GM18499 (cell line): ENCODE measurements around the gene POLR2E.
"Not testable (repeated sequence)": the region's sequence is repeated elsewhere in the genome, so short reads cannot be mapped to it uniquely, and the experiment has no call there.

Experiments used
- ATAC-seq: cut with Tn5 transposase; IDR thresholded peaks from one replicate; pipeline ENCODE4 v1.9.1; 2021; ENCODE audit warnings: moderate number of reproducible peaks; ENCODE audit not compliant: insufficient read depth, unreplicated experiment

POLR2E gene

DNA sequence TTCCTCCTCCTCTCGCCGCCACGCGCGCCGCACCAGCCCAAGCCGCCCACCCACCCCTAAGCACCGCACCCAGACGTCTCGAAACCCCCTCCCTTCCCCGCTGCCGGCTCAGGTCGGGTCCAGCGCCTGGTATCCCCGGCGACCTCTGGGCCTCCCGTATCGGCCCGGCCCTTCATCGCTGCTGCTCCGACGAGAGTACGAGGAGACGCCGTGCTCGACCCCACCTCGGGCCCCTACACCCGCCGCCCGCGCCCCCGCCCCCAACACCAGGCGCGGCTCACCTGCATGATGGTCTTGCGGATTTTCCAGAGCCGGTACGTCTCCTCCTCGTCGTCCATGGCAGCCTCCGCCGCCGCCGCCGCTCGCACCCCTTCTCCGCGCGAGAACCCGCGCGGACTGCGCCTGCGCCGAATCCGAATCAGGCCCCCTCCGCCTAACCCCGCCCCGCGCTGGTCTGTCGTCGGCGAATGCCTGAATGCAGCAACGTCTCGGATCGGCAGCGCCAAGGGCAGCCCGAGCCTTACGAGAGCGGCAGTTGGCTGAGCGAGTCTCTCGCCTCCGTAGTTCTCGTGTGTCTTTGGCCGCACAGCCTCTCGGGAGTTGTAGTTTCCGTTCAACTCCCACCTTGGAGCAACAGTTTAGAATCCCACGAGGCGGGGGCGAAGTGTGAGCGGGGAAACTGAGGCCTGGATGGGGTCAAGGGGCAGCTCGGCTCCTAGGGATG, at the start of gene POLR2E:
TSS of gene POLR2E (minus strand) at position 398 of the 724 bp plus-strand sequence. CDS start at position 338, 60 bp downstream.
- peak; percentile 63 for ATAC-seq

DNA sequence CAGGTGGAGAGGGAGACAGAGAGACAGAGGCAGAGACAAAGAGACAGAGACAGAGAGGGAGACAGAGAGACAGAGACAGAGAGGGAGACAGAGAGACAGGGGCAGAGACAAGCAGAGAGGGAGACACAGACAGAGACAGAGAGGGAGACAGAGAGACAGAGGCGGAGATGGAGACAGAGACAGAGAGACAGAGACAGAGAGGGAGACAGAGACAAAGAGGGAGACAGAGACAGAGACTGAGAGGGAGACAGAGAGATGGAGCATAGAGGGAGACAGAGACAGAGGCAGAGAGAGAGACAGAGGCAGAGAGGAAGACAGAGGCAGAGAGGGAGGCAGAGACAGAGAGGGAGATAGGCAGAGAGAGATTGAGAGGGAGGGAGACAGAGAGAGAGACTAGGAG, 49.6 kb upstream of the POLR2E start:
- ATAC-seq, result no peak

DNA sequence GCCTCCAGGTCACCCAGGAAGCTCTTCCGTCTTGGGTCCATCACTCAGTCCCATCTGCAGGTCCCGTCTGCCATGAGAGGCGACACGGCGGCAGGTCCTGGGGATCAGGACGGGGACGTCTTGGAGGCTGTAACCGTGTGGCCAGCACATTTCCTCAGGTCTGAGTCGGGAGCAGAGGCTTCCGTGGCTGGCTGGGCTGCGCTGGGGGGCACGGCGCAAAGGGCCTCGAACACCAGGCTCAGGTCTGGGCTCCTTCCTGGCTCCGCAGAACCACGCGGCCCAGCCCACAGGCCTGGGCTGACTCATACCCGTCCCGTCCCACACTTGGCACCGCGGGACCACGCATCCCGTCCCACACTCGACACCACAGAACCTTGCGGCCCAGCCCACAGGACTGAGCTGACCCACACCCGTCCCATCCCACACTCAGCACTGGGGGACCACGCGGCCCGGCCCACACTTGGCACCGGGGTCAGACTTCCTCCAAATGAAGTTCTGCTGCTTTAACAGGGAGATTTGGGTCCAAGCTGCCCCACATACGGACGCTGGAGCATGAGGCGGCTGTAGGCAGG, 48.7 kb upstream of the POLR2E start:
- no peak for ATAC-seq

DNA sequence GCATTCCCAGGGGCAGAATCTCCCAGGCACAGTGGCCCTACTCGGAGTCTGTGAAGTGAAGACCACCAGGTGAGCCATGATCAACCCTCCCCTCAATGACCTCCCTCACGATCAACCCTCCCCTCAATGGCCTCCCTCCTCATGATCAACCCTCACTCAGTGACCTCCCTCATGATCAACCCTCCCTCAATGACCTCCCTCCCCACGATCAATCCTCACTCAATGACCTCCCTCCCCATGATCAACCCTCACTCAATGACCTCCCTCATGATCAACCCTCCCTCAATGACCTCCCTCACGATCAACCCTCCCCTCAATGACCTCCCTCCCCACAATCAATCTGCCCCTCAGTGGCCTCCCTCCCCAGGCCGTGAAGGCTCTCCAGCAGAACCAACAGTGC, 46.8 kb upstream of the POLR2E start:
- no peak for ATAC-seq

GRCh38 chr19:1140272-1141027, 45.3 kb upstream of the POLR2E start:
- ATAC-seq, result no peak

- ATAC-seq, result no peak
Measured at GRCh38 chr19:1139126-1139525, 44.0 kb upstream of the POLR2E start.

DNA sequence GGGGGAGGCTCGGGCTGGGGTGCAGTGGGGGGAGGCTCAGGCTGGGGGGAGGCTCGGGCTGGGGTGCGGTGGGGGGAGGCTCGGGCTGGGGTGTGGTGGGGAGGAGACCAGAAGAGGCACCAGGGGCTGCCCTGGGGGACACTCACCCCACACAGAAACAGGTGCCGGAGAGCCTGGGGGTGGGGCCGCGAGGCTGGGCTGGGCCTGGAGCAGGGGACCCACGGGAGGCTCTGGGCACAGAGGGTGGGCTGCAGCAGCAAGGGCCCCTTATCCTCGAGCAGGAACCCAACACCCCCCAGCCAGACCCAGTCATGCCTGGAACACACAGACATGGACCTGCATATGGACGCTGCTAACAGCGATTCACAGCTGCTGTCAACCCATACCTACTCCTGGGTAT, 42.9 kb upstream of the POLR2E start:
- no peak for ATAC-seq

DNA sequence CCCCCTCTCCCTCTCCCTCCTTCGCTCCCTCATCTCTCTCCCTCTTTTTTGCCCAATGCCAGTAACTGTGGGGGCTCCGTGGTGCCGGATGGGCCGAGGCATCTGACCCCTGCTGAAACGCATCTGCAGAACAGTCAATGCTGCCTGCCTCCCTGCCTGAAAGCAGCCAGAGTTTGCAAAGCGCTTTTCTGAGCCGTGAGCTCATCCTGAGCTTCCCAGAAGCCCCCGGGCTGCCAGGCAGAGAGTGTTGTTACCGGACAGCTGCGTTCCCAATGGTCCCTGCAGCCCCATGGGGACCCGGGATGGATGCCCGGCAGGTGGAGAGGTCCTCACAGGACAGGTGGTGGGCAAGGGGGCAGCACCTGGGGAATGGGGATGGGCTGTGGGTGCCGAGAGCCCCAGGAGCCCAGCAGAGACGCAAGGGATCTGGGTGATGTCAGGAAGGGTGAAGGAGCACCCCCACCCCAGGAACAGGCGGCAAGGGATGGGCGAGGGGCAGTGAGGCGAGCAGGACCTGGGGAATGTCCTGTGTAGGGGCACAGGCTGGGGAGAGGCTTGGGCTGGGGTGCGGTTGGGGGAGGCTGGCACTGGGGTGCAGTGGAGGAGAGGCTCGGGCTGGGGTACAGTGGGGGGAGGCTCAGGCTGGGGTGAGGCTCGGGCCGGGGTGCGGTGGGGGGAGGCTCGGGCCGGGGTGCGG, 41.6 kb upstream of the POLR2E start:
- ATAC-seq, result no peak

- no peak for ATAC-seq
Measured at GRCh38 chr19:1136201-1136600, 41.0 kb upstream of the POLR2E start.

DNA sequence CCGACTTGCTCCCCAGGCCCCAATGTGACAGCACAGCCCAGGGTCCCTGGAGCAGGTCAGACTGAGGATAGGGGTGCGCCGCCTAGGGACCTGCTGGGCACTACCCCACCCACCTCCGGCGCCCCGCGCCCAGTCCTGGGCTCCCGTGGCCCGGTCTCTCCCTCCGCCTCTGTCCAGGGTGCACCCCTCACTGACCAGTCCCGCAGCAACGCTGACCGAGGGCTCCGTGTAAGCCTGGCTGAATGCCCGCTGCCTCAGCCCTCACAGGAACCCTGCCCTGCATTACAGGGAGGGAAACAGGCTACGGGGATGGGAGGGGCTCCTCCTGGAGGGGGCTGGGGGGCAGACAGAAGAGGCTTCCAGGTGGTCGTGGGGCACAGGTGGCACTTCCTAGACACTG, 40.3 kb upstream of the POLR2E start:
- no peak for ATAC-seq

DNA sequence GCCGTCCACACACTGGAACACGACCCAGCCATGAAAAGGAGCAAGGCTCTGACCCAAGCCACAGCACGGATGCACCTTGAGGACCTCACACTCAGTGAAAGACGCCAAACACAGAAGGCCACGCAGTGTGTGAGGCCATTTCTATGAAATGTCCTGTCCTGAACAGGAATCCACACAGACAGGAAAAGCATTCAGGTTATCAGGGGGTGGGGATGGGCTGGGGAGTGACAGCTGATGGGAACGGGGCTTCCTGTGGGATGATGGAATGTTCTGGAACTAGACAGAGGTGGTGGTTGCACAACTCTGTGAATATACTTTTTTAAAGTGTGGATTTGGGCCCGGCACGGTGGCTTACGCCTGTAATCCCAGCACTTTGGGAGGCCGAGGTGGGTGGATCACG, 39.3 kb upstream of the POLR2E start:
- no peak for ATAC-seq

GRCh38 chr19:1133471-1133929, 38.3 kb upstream of the POLR2E start:
- no peak for ATAC-seq

DNA sequence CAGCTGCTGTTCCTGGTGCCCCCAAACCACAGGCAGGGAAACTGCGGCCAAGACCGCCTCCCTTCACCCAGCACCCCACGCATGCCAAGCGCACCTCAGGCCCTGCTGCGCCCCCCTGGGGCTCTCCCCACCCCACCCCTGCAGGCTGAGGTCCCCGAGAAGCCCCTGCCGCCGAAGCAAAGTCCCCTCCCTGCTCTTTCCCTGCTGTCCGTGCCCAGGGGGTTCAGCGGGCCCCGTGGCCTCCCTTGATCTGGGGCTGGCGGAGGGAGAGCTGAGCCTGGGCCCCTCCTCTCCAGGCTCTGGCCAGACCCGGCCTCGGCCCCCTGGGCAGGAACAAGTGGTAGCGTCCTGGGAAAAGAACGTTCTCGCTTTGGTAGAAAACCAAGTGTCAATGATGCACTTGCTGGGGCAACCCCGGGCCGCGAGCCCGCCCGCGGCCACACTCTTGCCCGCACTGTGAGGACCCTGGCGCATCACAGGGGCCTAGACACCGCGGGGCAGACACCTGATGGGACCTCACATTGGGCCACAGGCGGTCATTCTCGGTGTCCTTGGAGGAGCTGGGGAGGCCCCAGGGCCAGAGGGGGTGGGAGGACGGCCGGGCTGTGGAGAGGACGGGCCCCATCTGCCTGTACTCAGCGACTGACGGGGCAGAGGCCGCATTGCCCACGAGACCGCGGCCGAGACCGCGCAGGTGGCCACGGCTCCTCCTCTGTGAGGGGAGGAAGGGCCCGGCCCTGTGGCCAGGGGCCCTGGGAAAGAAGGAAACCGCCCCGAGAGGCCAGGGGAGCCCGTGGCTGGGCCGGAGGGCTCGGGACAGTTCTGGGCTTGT, 37.6 kb upstream of the POLR2E start:
- no peak for ATAC-seq

DNA sequence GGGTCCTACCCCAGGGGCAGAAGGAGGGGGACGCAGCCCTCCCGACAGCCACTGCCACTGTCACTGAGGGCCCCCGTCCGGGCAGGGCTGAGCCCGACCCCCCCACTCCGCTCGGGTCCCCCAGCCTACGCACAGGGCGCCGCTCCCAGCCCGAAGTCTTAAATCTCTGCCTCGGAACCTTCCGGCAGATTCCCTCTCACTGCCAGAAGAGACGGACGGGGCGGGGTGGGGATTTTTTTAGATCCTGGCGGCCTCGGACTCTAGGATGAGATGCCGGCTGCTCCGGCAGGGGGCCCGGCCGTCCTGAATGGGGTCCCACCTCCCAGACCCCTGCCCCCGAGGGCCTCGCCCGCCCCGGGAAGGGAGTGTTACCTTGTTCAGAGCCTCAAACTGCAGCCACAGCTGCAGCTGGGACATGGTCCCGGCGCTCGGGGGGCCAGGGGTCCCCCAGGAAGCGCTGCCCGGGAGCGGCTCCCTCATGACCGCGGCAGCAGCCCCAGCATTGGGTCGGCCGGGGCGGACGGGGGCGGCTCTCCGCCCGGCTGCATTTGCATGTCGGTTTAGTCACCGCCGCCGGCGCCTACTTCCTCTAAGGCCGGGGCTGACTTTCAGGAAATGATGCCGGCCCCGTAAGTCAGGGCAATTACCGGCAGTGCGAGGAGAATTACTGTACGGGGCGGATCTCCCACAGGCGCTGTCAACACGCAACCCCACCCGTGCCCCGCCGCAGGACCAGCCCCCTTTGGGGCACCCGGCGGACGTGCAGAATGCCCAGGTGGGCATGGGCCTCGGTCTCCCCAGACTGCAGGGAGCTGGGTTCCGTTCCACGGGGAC, 36.8 kb upstream of the POLR2E start:
- ATAC-seq, result no peak

DNA sequence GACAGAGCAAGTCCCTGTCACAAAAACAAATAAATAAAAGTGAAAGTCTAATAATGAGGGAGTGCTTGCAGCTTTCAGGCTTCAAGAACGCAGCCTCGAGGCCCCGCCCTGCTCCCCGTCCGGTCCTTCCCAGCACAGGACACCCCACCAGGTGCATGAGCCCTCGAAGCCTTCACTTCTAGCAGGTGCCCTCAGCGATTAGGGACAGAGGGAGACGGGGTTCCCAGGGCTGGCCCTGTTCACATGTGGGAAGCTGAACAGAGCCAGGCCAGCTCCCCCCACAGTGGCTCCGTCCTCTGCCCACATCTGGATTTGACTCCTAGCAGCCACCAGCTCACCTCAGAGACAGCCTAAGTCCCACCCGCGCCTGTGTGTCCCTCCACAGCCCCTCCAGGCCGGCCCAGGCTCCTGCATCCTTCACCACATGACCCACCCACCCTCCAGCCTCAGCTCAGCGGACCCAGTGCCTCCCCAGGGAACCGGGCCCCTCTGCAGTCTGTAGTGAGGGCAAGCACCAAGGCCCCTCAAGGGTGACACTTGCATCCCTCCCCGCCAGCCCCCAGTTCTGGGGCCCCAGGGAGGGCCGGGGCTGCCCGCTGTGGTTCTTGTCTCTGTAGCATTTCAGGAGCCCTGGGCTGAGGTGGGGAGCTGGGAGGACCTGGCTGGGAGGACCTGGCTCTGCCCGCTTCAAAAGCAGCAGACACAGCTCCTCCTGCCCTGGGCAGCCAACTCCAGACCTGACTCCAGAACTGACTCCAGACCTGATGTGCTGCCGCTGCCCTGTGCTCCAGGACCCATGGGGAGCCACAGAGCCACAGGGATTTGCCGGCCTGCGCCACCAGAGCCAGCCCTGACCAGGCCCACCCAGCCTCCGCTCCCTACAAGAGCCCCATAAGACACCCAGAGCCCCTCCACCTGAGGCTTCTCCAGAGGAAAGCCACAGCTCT, 35.9 kb upstream of the POLR2E start:
- no peak for ATAC-seq

GRCh38 chr19:1129535-1129934, 34.4 kb upstream of the POLR2E start:
- no peak for ATAC-seq

DNA sequence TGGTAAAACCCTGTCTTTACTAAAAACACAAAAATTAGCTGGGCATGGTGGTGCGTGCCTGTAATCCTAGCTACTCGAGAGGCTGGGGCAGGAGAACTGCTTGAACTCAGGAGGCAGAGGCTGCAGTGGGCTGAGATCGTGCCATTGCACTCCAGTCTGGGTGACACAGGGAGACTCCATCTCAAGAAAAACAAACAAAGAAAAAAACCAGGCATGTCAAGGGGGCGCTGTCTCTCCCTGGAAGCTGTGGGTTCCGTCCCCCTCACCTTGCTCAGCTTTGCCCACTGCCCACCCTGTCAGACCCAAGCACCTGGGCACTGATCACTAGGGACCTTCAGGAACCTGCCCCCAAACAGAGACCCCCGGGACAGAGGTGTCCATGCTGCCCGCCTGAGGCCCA, 33.9 kb upstream of the POLR2E start:
- not testable (repeated sequence) for ATAC-seq

DNA sequence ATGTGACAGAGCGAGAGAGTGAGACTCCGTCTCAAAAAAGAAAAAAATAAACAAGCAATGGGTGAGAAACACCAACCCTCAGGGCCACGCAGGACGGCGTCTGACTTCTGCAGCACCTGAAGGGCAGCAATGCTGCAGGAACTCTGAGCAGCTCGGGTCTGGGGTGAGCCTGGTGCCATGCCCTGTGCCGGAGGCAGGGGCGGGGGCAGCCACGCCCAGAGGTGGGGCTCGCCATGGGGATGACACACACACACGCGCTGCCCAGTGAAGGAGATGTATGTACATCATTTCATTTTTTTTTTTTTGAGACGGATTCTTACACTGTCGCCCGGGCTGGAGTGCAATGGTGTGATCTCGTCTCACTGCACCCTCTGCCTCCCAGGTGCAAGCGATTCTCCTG, 32.9 kb upstream of the POLR2E start:
- ATAC-seq, result no peak
